NCI-H526 (cell line): ENCODE results near the gene PKNOX2.

Experiments
- DNase-seq, 2 experiments: peaks; one replicate each; lab custom pipeline; 2025; lab: John Stamatoyannopoulos, UW

The PKNOX2 gene

GRCh38 chr11:125382314-125382791, 217.8 kb downstream of the PKNOX2 start:
- DNase-seq = peak in 1 of 2 experiments; percentile 66

- DNase-seq = no peak
Measured at GRCh38 chr11:125382822-125383221, 218.3 kb downstream of the PKNOX2 start.

GRCh38 chr11:125384825-125385224, 220.3 kb downstream of the PKNOX2 start:
- no peak for DNase-seq

- DNase-seq = no peak
Measured at GRCh38 chr11:125387901-125388300, 223.3 kb downstream of the PKNOX2 start.

- DNase-seq = no peak
Measured at GRCh38 chr11:125388611-125389010, 224.1 kb downstream of the PKNOX2 start.

- DNase-seq = no peak
Measured at GRCh38 chr11:125389339-125390166, 225.0 kb downstream of the PKNOX2 start.

GRCh38 chr11:125390946-125391345, 226.4 kb downstream of the PKNOX2 start:
- no peak for DNase-seq

- no peak for DNase-seq
Measured at GRCh38 chr11:125393331-125393730, 228.8 kb downstream of the PKNOX2 start.

GRCh38 chr11:125394296-125394695, 229.7 kb downstream of the PKNOX2 start:
- DNase-seq = no peak

- no peak for DNase-seq
Measured at GRCh38 chr11:125397421-125397820, 232.9 kb downstream of the PKNOX2 start.

GRCh38 chr11:125398475-125398874, 233.9 kb downstream of the PKNOX2 start:
- no peak for DNase-seq

GRCh38 chr11:125398994-125399640, 234.6 kb downstream of the PKNOX2 start:
- no peak for DNase-seq

- no peak for DNase-seq
Measured at GRCh38 chr11:125399945-125400344, 235.4 kb downstream of the PKNOX2 start.

GRCh38 chr11:125401235-125401634, 236.7 kb downstream of the PKNOX2 start:
- DNase-seq = no peak

- no peak for DNase-seq
Measured at GRCh38 chr11:125401746-125402145, 237.2 kb downstream of the PKNOX2 start.

- DNase-seq = no peak
Measured at GRCh38 chr11:125402435-125402834, 237.9 kb downstream of the PKNOX2 start.

- DNase-seq = peak; percentile 29 to 64
Measured at GRCh38 chr11:125404157-125404810, 239.7 kb downstream of the PKNOX2 start.

GRCh38 chr11:125404811-125405790, 240.6 kb downstream of the PKNOX2 start:
- DNase-seq = peak in 1 of 2 experiments; percentile 94

- peak in 1 of 2 experiments; percentile 40 for DNase-seq
Measured at GRCh38 chr11:125407046-125407445, 242.5 kb downstream of the PKNOX2 start.

GRCh38 chr11:125408311-125408711, 243.8 kb downstream of the PKNOX2 start:
- DNase-seq = no peak

GRCh38 chr11:125410091-125410490, 245.5 kb downstream of the PKNOX2 start:
- peak; percentile 72 to 89 for DNase-seq

GRCh38 chr11:125412177-125412496, 247.6 kb downstream of the PKNOX2 start:
- no peak for DNase-seq
